Lower leg skin (tissue), 4 donors: Measurements from ENCODE around the gene CACNA1B. TPM values are rescaled to one million over a fixed set of nuclear protein-coding genes. Genes with fewer than 3 reads are reported as not detected.

Experiments
- DNase-seq, 2 donors: peaks; one replicate each; pipeline ENCODE4 v3.0.0-alpha.2; 2019; ENCODE audit warnings: low spot score in 2 of 2
- H3K4me3 ChIP-seq: fragments of 200-600 bp; sonication (generic); 2 replicates; pipeline ENCODE4 v1.5.1; 2017; ENCODE audit warnings: mild to moderate bottlenecking, low read depth; ENCODE audit not compliant: poor library complexity, severe bottlenecking
- POLR2A ChIP-seq, 2 donors: fragments of 450-650 bp; IDR thresholded peaks; one replicate each; pipeline ENCODE4 v1.6.1; 2016 to 2017; ENCODE audit warnings: antibody characterized with exemption in 2 of 2, mild to moderate bottlenecking in 1 of 2, moderate library complexity in 1 of 2
- WGBS, 2 donors: methylation state at CpG; one replicate each; pipeline ENCODE4 v1.1.5; 2018; 5-methylcytosine and 5-hydroxymethylcytosine counted together
- intact Hi-C: fragments of 100-400 bp; cut with DNase I; formaldehyde crosslinking; loops from one replicate; pipeline ENCODE4 v1.15.0; 2023; ENCODE audit warnings: low total_unique reads
- total RNA-seq, 4 donors: library from RNA; depleted of rRNA; stranded (reverse); fragments of >200 nt; gene quantifications; one replicate each; pipeline ENCODE4 v1.1.0, GENCODE V29; 2016
- TF ChIP-seq, protein P1 (sequence below), 3 donors: fragments of 450-650 bp; IDR thresholded peaks; one replicate each; pipeline ENCODE4 v1.5.1; 2016; ENCODE audit warnings: antibody characterized with exemption in 3 of 3, mild to moderate bottlenecking in 3 of 3, moderate library complexity in 2 of 3

CACNA1B gene
- total RNA-seq, 4 donors from 2014 or later: not detected

DNA sequence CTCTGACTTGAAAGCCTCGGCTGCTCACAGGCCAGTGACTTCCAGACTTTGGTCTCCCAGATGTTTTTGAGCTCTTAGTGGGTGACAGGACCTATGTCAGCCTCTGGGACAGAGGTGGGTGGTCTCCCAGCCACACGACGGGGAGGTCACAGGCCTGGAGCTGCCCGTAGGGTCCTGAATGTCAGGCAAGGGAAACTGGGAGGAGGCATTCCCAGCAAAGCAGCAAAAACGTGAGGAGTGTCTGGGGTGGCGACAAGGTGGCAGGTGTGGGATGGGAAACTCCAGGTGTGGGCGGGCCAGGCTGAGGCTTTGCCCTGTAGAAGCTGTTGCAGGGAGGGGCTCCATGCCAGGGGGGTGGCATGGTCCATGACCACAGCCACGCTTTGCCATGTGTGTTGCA, 110.5 kb downstream of the CACNA1B start:
- whole genome bisulfite sequencing, 2 donors: 69 to 74% methylated on average over 8 of the region's 8 CpGs
- no peak overlapping the region for H3K4me3 ChIP-seq
- TF ChIP-seq, protein P1, sequence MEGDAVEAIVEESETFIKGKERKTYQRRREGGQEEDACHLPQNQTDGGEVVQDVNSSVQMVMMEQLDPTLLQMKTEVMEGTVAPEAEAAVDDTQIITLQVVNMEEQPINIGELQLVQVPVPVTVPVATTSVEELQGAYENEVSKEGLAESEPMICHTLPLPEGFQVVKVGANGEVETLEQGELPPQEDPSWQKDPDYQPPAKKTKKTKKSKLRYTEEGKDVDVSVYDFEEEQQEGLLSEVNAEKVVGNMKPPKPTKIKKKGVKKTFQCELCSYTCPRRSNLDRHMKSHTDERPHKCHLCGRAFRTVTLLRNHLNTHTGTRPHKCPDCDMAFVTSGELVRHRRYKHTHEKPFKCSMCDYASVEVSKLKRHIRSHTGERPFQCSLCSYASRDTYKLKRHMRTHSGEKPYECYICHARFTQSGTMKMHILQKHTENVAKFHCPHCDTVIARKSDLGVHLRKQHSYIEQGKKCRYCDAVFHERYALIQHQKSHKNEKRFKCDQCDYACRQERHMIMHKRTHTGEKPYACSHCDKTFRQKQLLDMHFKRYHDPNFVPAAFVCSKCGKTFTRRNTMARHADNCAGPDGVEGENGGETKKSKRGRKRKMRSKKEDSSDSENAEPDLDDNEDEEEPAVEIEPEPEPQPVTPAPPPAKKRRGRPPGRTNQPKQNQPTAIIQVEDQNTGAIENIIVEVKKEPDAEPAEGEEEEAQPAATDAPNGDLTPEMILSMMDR (IDR thresholded peaks at IDR 0.05): no peak
- DNase-seq: peak in 1 of 2 donors; percentile 75
- intact Hi-C loops: no loop called here

DNA sequence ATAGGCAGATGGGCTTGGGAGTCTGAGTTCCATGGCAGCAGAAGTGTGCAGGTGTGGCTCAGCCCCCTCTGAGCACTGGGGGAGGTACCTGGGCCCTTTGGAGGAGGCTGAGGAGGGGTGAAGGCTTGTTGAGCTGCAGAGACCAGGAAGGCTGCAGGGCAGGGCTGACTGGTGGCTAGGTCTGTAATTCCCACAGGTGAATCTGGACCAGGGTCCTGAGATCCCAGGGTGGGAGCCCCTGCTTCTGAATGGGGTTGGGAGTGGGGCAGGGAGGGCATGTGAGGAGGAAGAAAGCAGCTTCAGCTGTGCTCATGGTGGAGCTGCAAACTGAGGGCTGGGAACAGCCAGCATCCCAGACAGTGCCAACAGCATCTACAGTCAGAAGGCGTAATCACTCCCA, 111.1 kb downstream of the CACNA1B start:
- WGBS, 2 donors: 78 to 93% methylated on average over 1 of the region's 1 CpG
- intact Hi-C loops: no loop called here
- DNase-seq: peak in 1 of 2 donors; percentile 82
- no peak overlapping the region for H3K4me3 ChIP-seq
- TF ChIP-seq, protein P1 (IDR thresholded peaks at IDR 0.05): no peak
- no peak for TF ChIP-seq POLR2A (IDR thresholded peaks at IDR 0.05)

DNA sequence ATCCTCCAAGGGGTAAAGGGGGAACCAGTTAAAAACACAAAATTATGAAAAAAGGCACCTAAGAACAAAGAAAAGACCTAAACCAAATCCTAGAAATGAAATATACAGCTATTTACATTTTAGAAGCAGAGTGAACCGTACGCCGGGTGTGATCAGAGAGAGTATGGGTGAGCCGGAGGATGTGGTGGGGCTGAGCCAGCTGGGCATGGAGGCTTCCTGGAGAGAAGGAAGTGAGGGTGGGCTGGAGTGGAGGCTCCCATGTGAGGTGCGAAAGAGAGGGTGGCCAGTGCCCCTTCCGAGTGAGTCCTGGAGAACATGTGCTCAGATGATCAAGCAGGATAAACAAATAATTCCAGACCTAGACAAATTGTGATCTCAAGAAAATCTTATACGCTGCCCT, 111.6 kb downstream of the CACNA1B start:
- peak in 1 of 2 donors; percentile 77 for DNase-seq
- intact Hi-C loops: no loop called here
- H3K4me3 ChIP-seq: no peak overlapping the region
- TF ChIP-seq, protein P1 (IDR thresholded peaks at IDR 0.05): no peak
- no peak for TF ChIP-seq POLR2A (IDR thresholded peaks at IDR 0.05)
- WGBS, 2 donors: 85 to 90% methylated on average over 7 of the region's 7 CpGs

DNA sequence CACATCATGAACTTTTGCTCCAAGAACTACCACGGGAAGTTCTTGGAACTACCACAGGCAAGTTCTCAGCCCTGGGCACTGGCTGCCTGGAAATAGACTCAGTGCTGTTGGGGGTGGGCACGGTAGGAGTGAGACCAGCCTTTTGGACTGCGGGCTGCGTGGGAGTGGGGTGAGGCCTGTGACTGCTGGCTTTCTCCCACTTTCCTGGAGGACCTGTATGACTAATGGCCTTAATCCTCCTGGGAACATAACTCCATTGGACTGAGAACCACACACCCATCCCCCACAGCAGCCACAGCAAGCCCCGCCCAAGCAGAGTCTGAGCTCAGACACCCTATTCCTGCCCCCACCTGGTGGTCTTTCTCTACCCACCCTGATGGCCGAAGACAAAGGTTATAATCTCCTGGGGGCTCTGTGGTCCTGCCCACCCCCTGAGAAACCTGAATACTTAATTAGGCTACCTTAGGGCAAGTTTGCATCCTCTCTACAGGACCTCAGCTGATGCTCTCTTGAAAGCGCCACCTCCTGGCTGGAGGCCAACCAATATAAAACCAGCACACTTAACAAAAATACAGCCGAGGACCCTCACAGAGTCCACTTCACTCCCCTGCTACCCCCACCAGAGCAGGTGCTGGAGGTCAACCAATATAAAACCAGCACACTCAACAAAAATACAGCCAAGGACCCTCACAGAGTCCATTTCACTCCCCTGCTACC, 112.6 kb downstream of the CACNA1B start:
- no peak for DNase-seq
- TF ChIP-seq, protein P1 (IDR thresholded peaks at IDR 0.05): no peak
- no peak for TF ChIP-seq POLR2A (IDR thresholded peaks at IDR 0.05)
- no peak overlapping the region for H3K4me3 ChIP-seq
- WGBS, 2 donors: 63 to 69% methylated on average over 6 to 8 of the region's 8 CpGs
- intact Hi-C loops: no loop called here

DNA sequence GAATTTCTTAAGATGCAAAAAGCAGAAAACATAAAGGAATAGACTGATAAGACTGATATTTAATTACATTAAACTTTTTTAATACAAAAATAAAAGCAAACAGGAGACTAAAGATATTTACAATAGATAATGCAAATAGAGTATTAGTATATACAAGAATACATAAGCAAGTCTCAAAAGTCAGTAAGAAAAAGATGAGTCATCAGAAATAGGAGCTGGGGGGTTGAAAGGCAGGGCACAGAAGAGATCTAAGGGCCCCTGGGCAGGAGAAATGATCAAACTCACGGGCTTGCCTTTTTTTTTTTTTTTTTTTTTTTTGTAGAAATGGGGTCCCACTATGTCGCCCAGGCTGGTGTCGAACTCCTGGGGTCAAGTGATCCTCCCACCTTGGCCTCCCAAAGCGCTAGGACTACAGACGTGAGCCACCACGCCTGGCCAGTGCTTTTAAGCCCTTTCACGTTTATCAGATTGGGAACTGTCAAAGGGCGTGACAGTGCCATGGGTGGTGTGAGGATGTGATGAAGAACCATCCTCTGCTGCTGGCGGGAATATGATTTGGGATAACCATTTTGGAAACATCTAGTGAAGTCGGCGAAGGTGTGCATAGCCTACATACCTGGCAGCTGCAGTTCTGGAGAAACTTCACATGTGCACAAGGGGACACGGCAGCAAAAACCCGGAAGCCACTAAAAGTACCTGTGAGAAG, 126.1 kb downstream of the CACNA1B start:
- TF ChIP-seq POLR2A (IDR thresholded peaks at IDR 0.05): no peak
- TF ChIP-seq, protein P1 (IDR thresholded peaks at IDR 0.05): no peak
- intact Hi-C loops: no loop called here
- no peak overlapping the region for H3K4me3 ChIP-seq

More for the DNA sequence above, 126.1 kb downstream of the CACNA1B start:
- peak in 1 of 2 donors; percentile 45 for DNase-seq
- 88 to 90% methylated on average over 13 of the region's 13 CpGs for WGBS, 2 donors
